IMR-90 (cell line): ENCODE data around the gene SVBP. TPM values are rescaled to one million over a fixed set of nuclear protein-coding genes. Genes with fewer than 3 reads are reported as not detected.

Experiments used
- ATAC-seq: fragments of 200-7000 bp; cut with Tn5 transposase; 2 replicates; pipeline ENCODE4 v1.9.1; 2020; ENCODE audit warnings: low read depth, mild to moderate bottlenecking, moderate library complexity
- BruUV-seq: library from RNA; stranded (reverse); fragments of 400-500 nt; replicated peaks from 2 replicates; lab custom pipeline; 2021; lab: Mats Ljungman, UMichigan
- CTCF ChIA-PET: fragments of 300-600 bp; formaldehyde crosslinking; extraction: SDS; loops from one replicate; lab custom pipeline; 2021; ENCODE audit warnings: antibody characterized with exemption; lab: Yijun Ruan, JAX
- POLR2A ChIA-PET: fragments of 300-600 bp; sonication (Branson Sonifier 250); formaldehyde crosslinking; loops from one replicate; lab custom pipeline; 2022; ENCODE audit warnings: antibody characterized with exemption; ENCODE audit not compliant: unreplicated experiment; lab: Charles Lee
- DNase-seq: peaks from one replicate; pipeline ENCODE4 v3.0.0; 2013
- H2AFZ ChIP-seq: replicated peaks from 2 replicates; pipeline ENCODE3; 2013; ENCODE audit warnings: low read length, mild to moderate bottlenecking; ENCODE audit not compliant: poor library complexity
- H2AK5ac ChIP-seq: 2 replicates; pipeline ENCODE4 v1.6.1; 2013; ENCODE audit warnings: low read depth, low read length, inconsistent platforms
- H2AK9ac ChIP-seq: replicated peaks from 2 replicates; pipeline ENCODE3; 2013; ENCODE audit warnings: mild to moderate bottlenecking, low read depth, low read length, moderate library complexity; ENCODE audit not compliant: poor library complexity
- H2BK120ac ChIP-seq: 2 replicates; pipeline ENCODE4 v1.6.1; 2013; ENCODE audit warnings: low read depth, low read length, inconsistent platforms
- H2BK15ac ChIP-seq: 3 replicates; pipeline ENCODE4 v1.6.1; 2013; ENCODE audit warnings: low read depth, low read length, inconsistent platforms
- H2BK20ac ChIP-seq: 2 replicates; pipeline ENCODE4 v1.6.1; 2013; ENCODE audit warnings: low read depth, mild to moderate bottlenecking, inconsistent platforms, low read length, moderate library complexity
- H2BK5ac ChIP-seq: 2 replicates; pipeline ENCODE4 v1.6.1; 2013; ENCODE audit warnings: mild to moderate bottlenecking, low read depth, low read length, inconsistent platforms; ENCODE audit not compliant: poor library complexity, severe bottlenecking
- H3K14ac ChIP-seq: replicated peaks from 2 replicates; pipeline ENCODE4 v1.6.1; 2013; ENCODE audit warnings: low read depth, low read length, inconsistent platforms
- H3K18ac ChIP-seq: 2 replicates; pipeline ENCODE4 v1.6.1; 2013; ENCODE audit warnings: low read depth, low read length, control low read depth
- H3K23ac ChIP-seq: 2 replicates; pipeline ENCODE4 v1.6.1; 2013; ENCODE audit warnings: low read depth, low read length, inconsistent platforms
- H3K27ac ChIP-seq: 2 replicates; pipeline ENCODE4 v1.5.1; 2013; ENCODE audit warnings: mild to moderate bottlenecking, control low read depth, low read length; ENCODE audit not compliant: insufficient read depth
- H3K27me3 ChIP-seq: 2 replicates; pipeline ENCODE4 v1.6.1; 2013; ENCODE audit warnings: low read length; ENCODE audit not compliant: control insufficient read depth, insufficient read depth
- H3K36me3 ChIP-seq: 2 replicates; pipeline ENCODE4 v1.6.1; 2013; ENCODE audit warnings: low read length, mixed read lengths; ENCODE audit not compliant: control insufficient read depth, insufficient read depth
- H3K4ac ChIP-seq: 2 replicates; pipeline ENCODE4 v1.6.1; 2013; ENCODE audit warnings: low read depth, low read length, inconsistent platforms
- H3K4me1 ChIP-seq: 2 replicates; pipeline ENCODE4 v1.6.1; 2013; ENCODE audit warnings: low read length, mixed read lengths; ENCODE audit not compliant: control insufficient read depth, insufficient read depth
- H3K4me2 ChIP-seq: 2 replicates; pipeline ENCODE4 v1.6.1; 2013; ENCODE audit warnings: low read depth, mild to moderate bottlenecking, control low read depth, low read length, moderate library complexity
- H3K4me3 ChIP-seq: 2 replicates; pipeline ENCODE4 v1.5.1; 2013; ENCODE audit warnings: low read depth, mild to moderate bottlenecking, control low read depth, low read length, moderate library complexity; ENCODE audit not compliant: insufficient read depth
- H3K56ac ChIP-seq: 2 replicates; pipeline ENCODE4 v1.6.1; 2013; ENCODE audit warnings: low read length, inconsistent platforms; ENCODE audit not compliant: insufficient read depth; ENCODE audit errors: extremely low read depth
- H3K79me1 ChIP-seq, 2 experiments: 2 replicates each; pipeline ENCODE4 v1.6.1; 2013; ENCODE audit warnings: low read length in 2 of 2, inconsistent platforms in 1 of 2, low read depth in 1 of 2
- H3K9ac ChIP-seq: 2 replicates; pipeline ENCODE4 v1.6.1; 2013; ENCODE audit warnings: low read depth, low read length, control low read depth
- H3K9me1 ChIP-seq: 2 replicates; pipeline ENCODE4 v1.6.1; 2013; ENCODE audit warnings: low read length, inconsistent platforms; ENCODE audit not compliant: insufficient read depth
- H3K9me3 ChIP-seq: 2 replicates; pipeline ENCODE4 v1.6.1; 2013; ENCODE audit warnings: low read length; ENCODE audit not compliant: control insufficient read depth, insufficient read depth
- H4K20me1 ChIP-seq: 2 replicates; pipeline ENCODE4 v1.6.1; 2013; ENCODE audit warnings: low read length, inconsistent platforms; ENCODE audit not compliant: insufficient read depth
- H4K5ac ChIP-seq: 2 replicates; pipeline ENCODE4 v1.6.1; 2013; ENCODE audit warnings: mild to moderate bottlenecking, low read depth, low read length, control low read depth
- H4K8ac ChIP-seq, 2 experiments: 2 replicates each; pipeline ENCODE4 v1.6.1; 2013; ENCODE audit warnings: low read depth in 2 of 2, low read length in 2 of 2, control low read depth in 1 of 2, inconsistent platforms in 1 of 2
- H4K91ac ChIP-seq: 2 replicates; pipeline ENCODE4 v1.6.1; 2013; ENCODE audit warnings: low read depth, low read length, inconsistent platforms; ENCODE audit not compliant: insufficient read depth
- BHLHE40 ChIP-seq: fragments of 150-350 bp; IDR thresholded peaks from 2 replicates; pipeline ENCODE4 v1.6.1; 2016; ENCODE audit warnings: mild to moderate bottlenecking, low read depth, low read length
- CHD1 ChIP-seq: IDR thresholded peaks from 2 replicates; pipeline ENCODE4 v1.6.1; 2012; ENCODE audit warnings: low read depth, low read length, improper control_type of control experiment
- MXI1 ChIP-seq: IDR thresholded peaks from 2 replicates; pipeline ENCODE4 v1.6.1; 2012; ENCODE audit warnings: low read depth, mild to moderate bottlenecking, low read length, moderate library complexity, borderline replicate concordance
- RAD21 ChIP-seq: IDR thresholded peaks from 2 replicates; pipeline ENCODE4 v1.6.1; 2012; ENCODE audit warnings: low read length, improper control_type of control experiment
- RCOR1 ChIP-seq: IDR thresholded peaks from 2 replicates; pipeline ENCODE4 v1.6.1; 2012; ENCODE audit warnings: mild to moderate bottlenecking, low read length, improper control_type of control experiment; ENCODE audit not compliant: insufficient replicate concordance
- RFX5 ChIP-seq: IDR thresholded peaks from 2 replicates; pipeline ENCODE4 v1.8.0; 2012; ENCODE audit warnings: low read depth, mild to moderate bottlenecking, low read length, moderate library complexity
- USF2 ChIP-seq: fragments of 150-350 bp; IDR thresholded peaks from 2 replicates; pipeline ENCODE4 v1.6.1; 2017; ENCODE audit warnings: mild to moderate bottlenecking, antibody characterized with exemption, low read length, low read depth
- dilution Hi-C: fragments of 300-500 bp; cut with HindIII; formaldehyde crosslinking; loops from one replicate; pipeline ENCODE4 v1.14.3; 2018; ENCODE audit warnings: low sequenced_read_pairs; ENCODE audit not compliant: unreplicated experiment
- in situ Hi-C: fragments of 300-500 bp; cut with MboI; formaldehyde crosslinking; loops from 3 replicates; pipeline ENCODE4 v1.14.3; 2019; ENCODE audit warnings: low sequenced_read_pairs, inconsistent platforms, mixed read lengths
- intact Hi-C: fragments of 100-400 bp; cut with micrococcal nuclease; formaldehyde crosslinking; loops from 2 replicates; pipeline ENCODE4 v1.10.0; 2022
- polyA plus RNA-seq, 3 experiments: library from polyadenylated mRNA; depleted of rRNA; stranded (reverse); fragments of >200 nt; gene quantifications; 2 replicates each; pipeline ENCODE4 v1.2.3, GENCODE V29; 2012; ENCODE audit warnings: low replicate concordance in 1 of 3
- total RNA-seq: library from RNA; depleted of rRNA; stranded (reverse); fragments of >200 nt; gene quantifications from 2 replicates; pipeline ENCODE4 v1.2.3, GENCODE V29; 2012; rRNA removed

SVBP gene
- total and polyA plus RNA-seq, 2 of the 4 experiments (the other 2 are of a cell fraction): 9.7 to 11.5 TPM

GRCh38 chr1:42757892-42758275 lies 59.3 kb downstream of the SVBP start:
- ChIA-PET CTCF (interaction anchor here (0.5 to 0.6 kb wide), 2 partner anchors 189 to 235 kb away, joined by 5 to 6 read pairs; no protein-coding TSS in a partner anchor), POLR2A (no interaction called here)
- Histone ChIP-seq H3K4me2 (no peak overlapping the region), H3K4ac (no peak overlapping the region), H3K4me1 (peaks cover 3% of the 10 kb centered on the region), H3K9me1 (peaks cover 11% of the 10 kb centered on the region), H2AK9ac (no peak overlapping the region), H2AK5ac (no peak overlapping the region), H4K5ac (no peak overlapping the region), H3K56ac (no peak overlapping the region), H3K14ac (no peak overlapping the region), H3K79me1 (peaks cover 39 to 46% of the 10 kb centered on the region in 2 experiments), H4K8ac (no peak overlapping the region), H4K20me1 (peaks cover 9% of the 10 kb centered on the region), H4K91ac (no peak overlapping the region), H3K9me3 (no peaks in the 10 kb centered on the region), H3K18ac (no peak overlapping the region), H2AFZ (no peak overlapping the region), H3K23ac (no peak overlapping the region), H3K27ac (no peak overlapping the region), H2BK120ac (no peak overlapping the region), H3K4me3 (no peak overlapping the region), H2BK20ac (no peak overlapping the region), H3K27me3 (no peaks in the 10 kb centered on the region), H3K9ac (no peak overlapping the region), H2BK5ac (no peak overlapping the region), H2BK15ac (no peak overlapping the region), H3K36me3 (peaks cover 55% of the 10 kb centered on the region)
- dilution Hi-C loops: no loop called here
- no peak for DNase-seq
- no peak for ATAC-seq
- intact Hi-C loops: loop anchor here (5.0 kb wide), 1 partner anchor 611 kb away; no protein-coding TSS in a partner anchor
- TF ChIP-seq RAD21 (no peak), MXI1 (no peak), CHD1 (no peak), RCOR1 (no peak), USF2 (no peak), RFX5 (no peak), BHLHE40 (no peak)
- BruUV-seq: no TSS peak
- in situ Hi-C loops: no loop called here

Other genes starting within 250 kb of the SVBP start
- gene PPIH, start 159.0 kb downstream of the SVBP start, total RNA-seq: 22.4 and 36.1 TPM in 2 replicates
- 47.1 and 52.1 TPM in 2 replicates for gene PPIH, start 159.0 kb downstream of the SVBP start, polyA plus RNA-seq (2012; rRNA removed)
- gene YBX1, start 135.0 kb downstream of the SVBP start, total RNA-seq: 843 and 1,307 TPM in 2 replicates
- 605 and 617 TPM in 2 replicates for gene YBX1, start 135.0 kb downstream of the SVBP start, polyA plus RNA-seq (2012; rRNA removed)
- gene CLDN19, start 77.2 kb downstream of the SVBP start, total RNA-seq: not detected in 2 replicates
- gene CLDN19, start 77.2 kb downstream of the SVBP start, polyA plus RNA-seq (2012; rRNA removed): not detected in 2 replicates
- 85.3 and 108 TPM in 2 replicates for gene P3H1, start 50.4 kb downstream of the SVBP start, total RNA-seq
- gene P3H1, start 50.4 kb downstream of the SVBP start, polyA plus RNA-seq (2012; rRNA removed): 210 and 236 TPM in 2 replicates
- gene C1orf50, start 50.1 kb downstream of the SVBP start, total RNA-seq: 2.0 and 3.9 TPM in 2 replicates
- 4.7 and 6.0 TPM in 2 replicates for gene C1orf50, start 50.1 kb downstream of the SVBP start, polyA plus RNA-seq (2012; rRNA removed)
- gene TMEM269, start 32.4 kb downstream of the SVBP start, total RNA-seq: not detected in 2 replicates
- gene TMEM269, start 32.4 kb downstream of the SVBP start, polyA plus RNA-seq (2012; rRNA removed): 0.14 TPM in 1 of 2 replicates, not detected in the other
- 5.0 and 5.6 TPM in 2 replicates for gene ERMAP, start 275 bp downstream of the SVBP start, total RNA-seq
- gene ERMAP, start 275 bp downstream of the SVBP start, polyA plus RNA-seq (2012; rRNA removed): 5.9 and 7.2 TPM in 2 replicates
- 13.6 and 15.3 TPM in 2 replicates for gene ZNF691, start 29.2 kb upstream of the SVBP start, total RNA-seq
- gene ZNF691, start 29.2 kb upstream of the SVBP start, polyA plus RNA-seq (2012; rRNA removed): 6.2 and 6.8 TPM in 2 replicates
- 203 and 395 TPM in 2 replicates for gene SLC2A1, start 141.5 kb upstream of the SVBP start, total RNA-seq
- gene SLC2A1, start 141.5 kb upstream of the SVBP start, polyA plus RNA-seq (2012; rRNA removed): 200 and 208 TPM in 2 replicates